Fibroblast of lung (primary cell): ENCODE measurements around the gene TTBK2. TPM values are rescaled to one million over a fixed set of nuclear protein-coding genes. Genes with fewer than 3 reads are reported as not detected.

ENCODE experiments used
- DNase-seq, 2 donors: peaks; one replicate each; pipeline versions ENCODE4 v3.0.0 to v3.0.0-alpha.2; 2010; ENCODE audit warnings: low read depth in 2 of 2
- H2AFZ ChIP-seq: 2 replicates; pipeline ENCODE4 v1.5.1; 2012; ENCODE audit warnings: low read length, control low read depth, inconsistent platforms
- H3K27ac ChIP-seq: 2 replicates; pipeline ENCODE4 v1.5.1; 2011; ENCODE audit warnings: low read length, control low read depth; ENCODE audit not compliant: insufficient read depth
- H3K27me3 ChIP-seq: 2 replicates; pipeline ENCODE4 v1.5.1; 2011; ENCODE audit warnings: mild to moderate bottlenecking, low read length; ENCODE audit not compliant: control insufficient read depth, insufficient read depth
- H3K36me3 ChIP-seq: 2 replicates; pipeline ENCODE4 v1.5.1; 2011; ENCODE audit warnings: low read length; ENCODE audit not compliant: control insufficient read depth, insufficient read depth
- H3K4me1 ChIP-seq: 2 replicates; pipeline ENCODE4 v1.5.1; 2011; ENCODE audit warnings: low read length; ENCODE audit not compliant: control insufficient read depth, insufficient read depth; ENCODE audit errors: extremely low read depth
- H3K4me2 ChIP-seq: 2 replicates; pipeline ENCODE4 v1.5.1; 2011; ENCODE audit warnings: low read length, control low read depth; ENCODE audit not compliant: insufficient read depth; ENCODE audit errors: extremely low read depth
- H3K4me3 ChIP-seq, 4 experiments: fragments of 200-600 bp in 1 of 4; sonication (generic) in 1 of 4; replicated peaks in 1 of 4; 2 replicates each; pipeline ENCODE4 v1.5.1; 2011 to 2016; ENCODE audit warnings: low read length in 4 of 4, low read depth in 3 of 4, mild to moderate bottlenecking in 3 of 4, control low read depth in 2 of 4, inconsistent platforms in 1 of 4, mixed read lengths in 1 of 4; ENCODE audit not compliant: insufficient read depth in 1 of 4; ENCODE audit errors: control extremely low read depth in 1 of 4
- H3K79me2 ChIP-seq: 2 replicates; pipeline ENCODE4 v1.5.1; 2012; ENCODE audit warnings: mild to moderate bottlenecking, low read length, inconsistent platforms; ENCODE audit not compliant: control insufficient read depth, insufficient read depth
- H3K9ac ChIP-seq: 2 replicates; pipeline ENCODE4 v1.5.1; 2011; ENCODE audit warnings: mild to moderate bottlenecking, low read length, control low read depth; ENCODE audit not compliant: insufficient read depth
- H3K9me3 ChIP-seq: 2 replicates; pipeline ENCODE4 v1.5.1; 2012; ENCODE audit warnings: low read depth, low read length; ENCODE audit not compliant: control insufficient read depth, insufficient read depth
- H4K20me1 ChIP-seq: 2 replicates; pipeline ENCODE4 v1.5.1; 2011; ENCODE audit warnings: low read length; ENCODE audit not compliant: control insufficient read depth, insufficient read depth; ENCODE audit errors: extremely low read depth
- CTCF ChIP-seq, 2 donors: IDR thresholded peaks in 1 of 2; conservative IDR thresholded peaks in 1 of 2; 1 replicate in 1 of 2; 2 replicates in 1 of 2; pipeline ENCODE4 v1.5.1; 2011 to 2012; ENCODE audit warnings: low read length in 2 of 2, control low read depth in 1 of 2, inconsistent platforms in 1 of 2, low read depth in 1 of 2, mild to moderate bottlenecking in 1 of 2
- EZH2 ChIP-seq: IDR thresholded peaks from 2 replicates; pipeline ENCODE4 v1.5.1; 2012; ENCODE audit warnings: low read length, control low read depth, mild to moderate bottlenecking; ENCODE audit errors: missing control alignments
- polyA plus RNA-seq, 2 donors: library from polyadenylated mRNA; depleted of rRNA in 1 of 2; stranded (reverse) in 1 of 2; unstranded in 1 of 2; fragments of >200 nt; gene quantifications; 2 replicates each; pipeline ENCODE4 v1.2.1, GENCODE V29; 2011 to 2012; ENCODE audit warnings: missing spikeins in 1 of 2
- total RNA-seq: library from RNA; depleted of rRNA; stranded (reverse); fragments of >200 nt; gene quantifications from 2 replicates; pipeline ENCODE4 v1.2.1, GENCODE V29; 2014

Gene TTBK2
- total and polyA plus RNA-seq, 2 donors (not counting 1 experiment from before 2014, with no cell fraction given) = 5.6 to 16.2 TPM

- TF ChIP-seq CTCF (conservative IDR thresholded peaks at IDR 0.05 in 1 of 2, IDR thresholded peaks at IDR 0.05 in 1 of 2; ENCODE audit: low read depth in 1 of 2, low read length in 2 of 2) (no peak), EZH2 (no peak)
- Histone ChIP-seq H3K27me3 (no peaks in the 10 kb centered on the region), H3K27ac (no peak overlapping the region), H4K20me1 (no peaks in the 10 kb centered on the region), H3K9me3 (no peaks in the 10 kb centered on the region), H3K4me2 (no peak overlapping the region), H3K36me3 (no peaks in the 10 kb centered on the region), H3K9ac (no peak overlapping the region), H3K79me2 (no peaks in the 10 kb centered on the region), H3K4me1 (peaks cover 2% of the 10 kb centered on the region), H3K4me3 (no peak overlapping the region), H2AFZ (no peak overlapping the region)
- no peak for DNase-seq
Measured at GRCh38 chr15:42711746-42712145, 208.8 kb downstream of the TTBK2 start.

GRCh38 chr15:42710662-42711061 is 209.9 kb downstream of the TTBK2 start:
- H3K9ac ChIP-seq = no peak overlapping the region
- no peaks in the 10 kb centered on the region for H3K36me3 ChIP-seq
- H2AFZ ChIP-seq = no peak overlapping the region
- H3K4me1 ChIP-seq = no peaks in the 10 kb centered on the region
- H3K27me3 ChIP-seq = no peaks in the 10 kb centered on the region
- H3K4me2 ChIP-seq = no peak overlapping the region
- no peak overlapping the region for H3K27ac ChIP-seq
- no peak for DNase-seq
- H3K9me3 ChIP-seq = no peaks in the 10 kb centered on the region
- no peaks in the 10 kb centered on the region for H3K79me2 ChIP-seq
- TF ChIP-seq CTCF (conservative IDR thresholded peaks at IDR 0.05 in 1 of 2, IDR thresholded peaks at IDR 0.05 in 1 of 2; ENCODE audit: low read depth in 1 of 2, low read length in 2 of 2) = no peak
- no peak for TF ChIP-seq EZH2
- H4K20me1 ChIP-seq = no peaks in the 10 kb centered on the region
- H3K4me3 ChIP-seq = no peak overlapping the region

GRCh38 chr15:42707873-42708544 is 212.6 kb downstream of the TTBK2 start:
- Histone ChIP-seq H3K9ac (no peak overlapping the region), H3K4me1 (no peaks in the 10 kb centered on the region), H2AFZ (no peak overlapping the region), H3K4me3 (no peak overlapping the region), H3K9me3 (no peaks in the 10 kb centered on the region), H3K79me2 (no peaks in the 10 kb centered on the region), H3K36me3 (no peaks in the 10 kb centered on the region), H4K20me1 (no peaks in the 10 kb centered on the region), H3K27ac (no peak overlapping the region), H3K4me2 (no peak overlapping the region), H3K27me3 (no peaks in the 10 kb centered on the region)
- TF ChIP-seq EZH2 (no peak), CTCF (conservative IDR thresholded peaks at IDR 0.05 in 1 of 2, IDR thresholded peaks at IDR 0.05 in 1 of 2; ENCODE audit: low read depth in 1 of 2, low read length in 2 of 2) (no peak)
- DNase-seq = no peak
